Measurements from ENCODE around the gene CYTH1. TPM values are rescaled to one million over a fixed set of nuclear protein-coding genes. Genes with fewer than 3 reads are reported as not detected.

The CYTH1 gene
- total RNA-seq, 1 donor from 2014 or later: 54.7 TPM

DNA sequence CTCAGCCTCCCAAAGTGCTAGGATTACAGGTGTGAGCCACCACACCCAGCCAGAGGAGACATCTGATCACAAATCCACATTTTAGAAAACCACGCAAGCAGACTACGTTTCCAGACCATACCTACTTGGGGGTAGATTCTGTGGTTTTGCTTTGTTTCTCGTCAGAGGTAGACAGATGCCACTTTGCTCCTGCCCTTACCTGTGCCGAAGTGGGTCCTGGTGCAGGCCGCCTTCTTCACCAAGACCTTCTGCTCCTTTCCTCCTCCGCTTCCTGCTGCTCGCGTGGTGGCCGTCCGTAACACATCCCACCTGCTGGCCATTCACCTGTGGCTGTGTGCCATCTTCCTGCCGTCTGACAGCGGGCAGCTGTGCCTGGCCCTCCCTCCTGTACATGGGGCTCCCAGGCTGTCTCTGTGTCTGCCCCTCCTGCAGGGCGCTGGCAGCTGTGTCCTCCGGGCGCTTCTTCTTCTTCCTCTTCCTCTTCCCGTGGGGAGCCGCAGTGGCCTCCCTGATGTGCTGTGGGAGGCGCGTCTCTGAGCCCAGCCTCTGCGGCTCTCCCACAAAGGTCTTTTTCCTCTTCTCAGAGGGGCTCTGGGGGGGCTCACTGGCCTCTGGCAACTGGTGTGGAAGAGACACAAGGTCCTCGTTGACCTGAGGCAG lies 21.2 kb upstream of the CYTH1 start:
- ATAC-seq: no peak

DNA sequence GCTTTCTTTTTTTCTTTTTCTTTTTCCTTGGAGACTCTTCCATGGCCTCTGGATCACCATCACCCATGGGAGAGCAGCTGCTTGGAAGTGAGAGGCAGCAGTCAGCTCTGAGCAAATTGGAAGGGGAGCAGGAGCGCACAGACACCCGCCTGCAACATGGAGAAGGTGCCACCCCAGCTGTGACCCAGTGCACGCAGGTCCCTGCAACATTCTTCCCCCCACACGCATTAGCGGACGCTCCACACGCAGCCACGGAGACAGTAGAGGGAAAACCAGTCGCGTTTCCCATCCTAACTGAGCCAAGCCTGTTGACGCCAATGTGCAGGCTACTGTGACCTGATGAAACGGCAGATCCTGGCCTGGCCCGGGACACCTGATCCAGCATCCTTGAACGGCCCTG lies 20.4 kb upstream of the CYTH1 start:
- no peak for ATAC-seq

DNA sequence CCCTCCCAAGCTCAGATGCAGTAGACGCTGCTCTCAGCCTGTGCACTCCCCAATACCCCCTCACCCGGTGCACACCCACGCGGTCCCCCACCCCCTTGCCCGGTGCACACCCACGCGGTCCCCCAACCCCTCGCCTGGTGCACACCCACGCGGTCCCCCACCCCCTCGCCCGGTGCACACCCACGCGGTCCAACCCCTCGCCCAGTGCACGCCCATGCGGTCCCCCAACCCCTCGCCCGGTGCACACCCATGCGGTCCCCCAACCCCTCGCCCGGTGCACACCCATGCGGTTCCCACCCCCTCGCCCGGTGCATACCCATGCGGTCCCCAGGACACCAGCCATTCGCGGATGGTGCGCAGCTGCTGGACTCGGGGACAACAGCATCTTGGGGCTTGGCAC lies 19.9 kb upstream of the CYTH1 start:
- peak; percentile 2 for ATAC-seq

DNA sequence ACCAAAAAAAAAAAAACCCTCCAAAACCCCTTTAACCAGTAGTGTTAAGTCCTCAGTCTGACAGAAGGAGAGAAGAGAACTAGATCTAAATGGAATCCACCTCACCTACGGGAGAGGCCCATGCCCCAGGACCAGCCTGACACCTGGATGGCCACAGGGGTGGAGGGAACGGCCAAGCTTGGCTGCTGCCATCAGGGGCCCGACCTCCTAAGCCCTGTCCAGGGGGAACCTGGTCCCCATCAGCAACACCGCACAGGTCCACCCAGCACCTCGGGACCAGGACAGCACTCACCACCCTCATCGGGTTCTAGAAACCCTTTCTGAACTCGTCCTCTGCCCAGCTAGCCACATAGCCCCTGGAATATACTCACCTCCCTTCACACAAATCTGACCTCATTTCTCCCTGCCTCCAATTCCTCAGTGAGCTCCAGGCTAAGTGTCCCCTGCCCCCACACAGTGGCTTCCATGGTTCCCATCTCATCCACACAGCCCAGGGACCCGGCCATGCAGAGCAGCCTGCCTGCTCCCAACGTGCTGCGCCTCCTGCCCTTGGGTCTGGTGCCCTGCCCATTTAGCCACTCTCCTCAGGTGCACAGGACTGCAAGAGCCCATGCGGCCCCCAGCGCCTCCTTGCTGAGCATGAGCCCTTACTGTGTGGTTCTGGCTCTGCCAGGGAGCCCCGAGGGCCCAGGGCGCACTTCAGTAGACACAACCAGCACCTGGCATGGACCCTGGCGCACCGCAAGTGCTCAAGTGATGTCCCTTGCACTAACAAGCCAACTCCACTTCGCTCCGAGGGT lies 18.3 kb upstream of the CYTH1 start:
- ATAC-seq: no peak

DNA sequence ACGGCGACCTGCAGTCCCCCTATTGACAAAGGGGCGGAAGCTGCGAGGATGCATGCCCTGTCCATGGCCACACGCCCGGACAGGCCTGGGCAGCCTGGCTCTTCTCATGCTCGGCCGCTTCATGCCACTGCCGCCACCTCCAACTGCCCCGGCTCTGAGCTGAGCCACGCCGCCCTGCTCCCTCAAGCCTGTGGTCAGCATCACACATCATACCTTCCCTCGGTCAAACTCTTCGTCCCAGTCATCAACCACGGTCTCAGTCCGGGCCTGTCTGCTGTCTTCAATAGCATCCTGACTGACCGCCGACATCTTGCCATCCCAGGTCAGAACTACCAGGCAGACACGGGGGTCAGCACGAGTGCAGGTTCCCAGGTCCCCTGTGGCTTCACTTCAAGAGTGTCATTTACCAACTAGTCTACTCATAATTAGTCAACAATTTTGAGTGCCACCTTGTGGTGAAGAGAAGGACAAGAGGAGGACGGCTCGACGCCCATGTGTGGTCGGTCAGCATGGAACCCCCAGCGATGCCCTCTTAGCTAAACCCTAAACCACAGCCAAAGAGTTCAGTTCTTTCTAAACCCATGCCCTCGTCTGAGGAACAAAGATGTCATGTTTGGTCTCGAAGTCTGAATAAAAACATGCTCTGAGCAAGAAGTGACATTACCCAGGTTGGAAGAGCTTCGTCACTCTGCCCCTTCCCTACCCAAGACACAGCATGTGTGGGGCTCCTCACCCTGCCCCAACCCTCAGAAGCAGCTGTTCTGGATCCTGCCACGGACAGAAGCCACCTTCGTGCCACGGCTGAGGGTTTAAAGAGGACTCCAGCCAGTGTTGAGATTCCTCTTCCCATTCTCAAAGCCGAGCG lies 16.9 kb upstream of the CYTH1 start:
- no peak for ATAC-seq

DNA sequence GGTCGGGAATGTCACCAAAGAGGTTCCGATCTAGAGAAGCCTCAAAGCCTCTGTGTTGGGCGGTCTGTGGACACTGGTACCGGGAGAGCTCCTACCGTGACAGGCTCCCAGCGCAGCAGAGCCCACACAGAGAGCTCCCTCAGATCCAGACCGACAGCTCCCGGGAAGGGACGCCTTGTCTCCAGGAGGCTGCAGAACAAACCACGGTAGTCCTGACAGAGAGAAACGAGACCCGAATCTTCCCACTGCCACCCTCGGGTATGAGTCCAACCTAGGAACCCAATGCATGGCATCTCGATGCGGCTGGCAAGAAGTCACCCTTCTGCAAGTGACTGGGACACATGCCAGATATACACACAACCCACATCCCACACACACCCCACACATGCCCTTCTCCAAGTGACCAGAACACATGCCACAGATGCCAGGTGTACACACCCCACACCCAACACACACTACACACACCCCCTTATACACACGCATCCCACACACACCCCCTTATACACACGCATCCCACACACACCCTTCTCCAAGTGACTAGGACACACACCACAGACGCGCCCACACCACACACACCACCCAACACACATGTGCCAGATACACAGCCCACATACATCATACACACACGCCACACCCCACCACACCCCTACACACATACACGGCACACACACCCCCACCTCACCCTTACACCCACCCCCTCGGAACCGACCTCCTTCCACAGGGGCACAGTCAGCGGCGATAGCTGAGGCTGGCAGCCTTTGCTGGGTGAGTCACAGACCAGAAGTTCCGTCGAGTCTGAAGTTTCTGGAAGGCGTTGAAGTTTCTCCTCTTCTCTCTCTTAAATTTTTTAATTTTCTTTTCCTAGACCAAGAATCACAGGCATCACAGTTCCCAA lies 15.9 kb upstream of the CYTH1 start:
- peak; percentile 34 for ATAC-seq

DNA sequence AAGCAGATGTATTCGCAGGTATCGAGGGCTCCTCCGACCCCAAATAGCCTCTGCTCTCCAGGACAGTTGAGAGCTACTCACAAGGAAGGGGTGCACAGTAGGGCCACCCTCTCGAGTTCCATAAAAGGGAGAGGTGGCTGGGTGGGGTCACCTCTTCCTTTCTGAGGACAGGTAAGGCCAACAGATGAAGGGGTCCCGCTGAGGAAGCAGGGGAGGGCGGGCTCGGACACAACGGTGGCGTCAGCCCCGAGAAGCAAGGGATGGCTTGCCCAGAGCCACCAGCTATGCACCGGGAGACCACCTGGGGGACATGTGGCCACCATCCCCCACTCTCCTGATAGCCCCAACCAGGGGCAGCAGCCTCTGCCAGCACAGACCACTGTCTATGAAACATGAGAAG lies 15.1 kb upstream of the CYTH1 start:
- ATAC-seq: no peak

DNA sequence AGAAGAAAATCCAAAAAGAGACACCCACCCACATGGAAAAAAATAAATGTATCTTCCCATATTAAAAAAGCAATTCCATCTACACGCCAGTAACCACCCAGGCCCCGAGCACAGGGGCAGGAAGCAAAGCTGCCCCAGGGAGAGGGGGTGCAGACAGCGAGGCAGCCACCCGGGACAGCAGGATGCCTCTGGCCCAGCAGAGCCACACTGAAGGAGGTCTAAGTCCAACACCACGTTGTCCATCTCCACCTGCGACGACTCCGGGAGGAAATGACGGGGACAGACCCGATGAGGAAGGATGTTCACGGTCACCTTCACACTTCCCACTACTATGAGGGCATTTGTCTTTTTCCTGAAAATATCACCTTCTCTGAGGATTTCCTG lies 14.4 kb upstream of the CYTH1 start:
- ATAC-seq: no peak

DNA sequence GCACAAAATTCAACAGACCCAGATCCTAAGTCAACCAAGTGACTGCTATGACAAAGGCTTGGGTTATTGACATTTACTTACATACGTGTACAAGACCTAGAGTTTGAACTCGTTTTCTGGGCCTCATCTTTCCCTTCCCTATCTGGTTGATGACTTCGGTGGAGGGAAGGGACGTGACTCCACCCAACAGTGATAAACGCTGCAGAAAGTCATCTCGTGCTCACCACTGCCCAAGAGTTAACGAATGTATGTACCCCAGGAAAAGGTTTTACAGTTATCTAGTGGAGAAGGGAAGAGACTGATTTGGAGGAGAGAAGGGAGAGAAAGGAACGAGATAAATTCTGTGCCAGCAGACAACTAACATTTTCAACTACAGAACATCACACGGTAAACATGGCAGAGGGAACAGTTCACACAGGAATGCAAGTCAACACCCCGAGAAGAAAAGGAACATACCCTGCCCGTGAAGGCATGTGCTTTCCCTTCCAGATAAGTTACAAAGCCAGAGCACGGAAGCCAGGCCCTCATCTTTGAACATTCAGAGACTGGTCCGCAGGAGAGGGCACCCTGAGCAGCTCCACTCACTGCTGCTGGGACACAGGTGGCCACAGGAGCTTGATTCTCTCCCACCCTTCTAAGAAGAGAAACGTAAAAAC lies 13.9 kb upstream of the CYTH1 start:
- ATAC-seq: no peak

DNA sequence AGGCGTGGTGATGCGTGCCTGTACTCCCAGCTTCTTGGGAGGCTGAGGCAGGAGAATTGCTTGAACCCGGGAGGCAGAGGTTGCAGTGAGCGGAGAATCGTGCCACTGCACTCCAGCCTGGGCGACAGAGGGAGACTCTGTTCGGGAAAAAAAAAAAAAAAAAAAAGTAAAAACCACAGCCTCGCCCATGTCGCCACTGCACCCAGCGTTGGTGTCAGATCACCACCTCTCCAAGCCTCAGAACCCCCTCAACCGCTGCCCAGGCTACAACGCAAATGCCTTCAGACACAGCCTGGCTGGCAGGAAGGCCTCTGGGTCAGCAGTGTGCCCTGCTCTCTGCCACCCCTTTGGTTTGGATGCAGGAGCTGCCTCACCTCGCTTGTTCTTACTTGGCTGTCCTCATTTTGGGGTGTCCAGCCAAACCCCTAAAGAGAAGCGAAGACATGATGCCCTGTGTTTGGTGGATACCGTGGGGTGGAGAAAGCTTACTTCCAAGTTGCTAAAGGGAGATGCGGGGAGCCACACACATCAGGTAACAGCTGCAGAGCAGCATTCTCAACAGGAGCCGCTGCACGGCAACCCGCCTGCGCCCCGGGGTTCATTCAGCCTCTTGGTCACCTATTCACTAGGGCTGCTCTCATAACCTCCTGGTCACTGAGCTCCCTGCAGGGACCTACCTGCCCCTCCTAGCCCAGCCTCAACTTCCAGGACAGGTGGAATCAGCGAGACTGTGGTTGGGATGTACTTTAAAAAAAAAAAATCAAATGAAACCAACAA lies 13.0 kb upstream of the CYTH1 start:
- no peak for ATAC-seq

DNA sequence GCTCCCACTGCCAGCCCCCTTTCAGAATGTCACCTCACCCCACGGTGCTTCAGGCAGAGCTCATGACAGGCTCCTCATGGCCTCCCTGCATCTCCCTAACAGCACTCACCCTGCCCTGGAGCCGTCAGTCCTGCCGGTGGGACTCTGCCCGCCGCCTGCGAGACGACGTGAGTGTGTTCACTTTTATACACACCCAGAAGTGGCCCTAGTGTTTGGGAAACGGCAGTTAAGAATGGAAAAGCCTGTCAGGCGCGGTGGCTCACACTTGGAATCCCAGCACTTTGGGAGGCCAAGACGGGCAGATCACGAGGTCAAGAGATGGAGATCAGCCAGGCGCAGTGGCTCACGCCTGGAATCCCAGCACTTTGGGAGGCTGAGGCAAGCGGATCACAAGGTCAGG lies 12.3 kb upstream of the CYTH1 start:
- no peak for ATAC-seq

DNA sequence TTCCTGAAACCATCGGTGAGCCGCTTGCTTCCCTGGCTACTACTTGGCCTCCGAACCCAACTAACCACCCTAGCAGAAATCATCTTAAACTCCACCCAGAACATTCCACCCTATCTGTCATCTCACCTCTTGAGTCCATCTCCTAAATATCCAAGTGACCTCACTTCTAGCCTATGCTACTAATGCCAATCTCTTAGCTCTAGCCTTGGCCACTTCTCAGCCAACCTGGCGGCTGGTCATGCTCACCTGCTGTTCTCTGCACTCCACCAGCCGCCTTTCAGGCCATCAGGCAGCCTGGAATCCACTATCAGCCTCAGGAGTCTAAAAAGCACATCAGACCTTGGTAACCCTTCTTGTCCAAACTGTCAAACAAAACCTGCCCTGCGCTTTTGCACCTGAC lies 11.9 kb upstream of the CYTH1 start:
- no peak for ATAC-seq

DNA sequence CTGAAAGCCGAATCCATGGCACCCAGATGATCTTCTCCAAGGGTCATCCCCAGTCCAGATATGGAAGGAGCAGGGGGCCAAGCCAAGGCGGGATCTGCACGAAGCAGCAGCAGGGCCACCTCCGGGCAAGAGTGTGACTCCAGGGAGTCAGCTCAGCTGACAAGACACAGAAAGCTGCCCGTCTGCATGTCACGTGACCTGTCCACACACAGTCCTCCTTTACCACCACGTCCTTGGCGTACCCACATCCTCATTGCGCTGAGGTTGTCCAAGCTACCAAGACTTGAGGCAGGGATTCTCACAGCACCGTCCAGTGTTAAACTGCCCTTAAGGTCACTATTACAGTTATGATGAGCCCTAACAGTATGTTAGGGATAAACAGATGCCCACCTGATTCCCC lies 11.3 kb upstream of the CYTH1 start:
- no peak for ATAC-seq

DNA sequence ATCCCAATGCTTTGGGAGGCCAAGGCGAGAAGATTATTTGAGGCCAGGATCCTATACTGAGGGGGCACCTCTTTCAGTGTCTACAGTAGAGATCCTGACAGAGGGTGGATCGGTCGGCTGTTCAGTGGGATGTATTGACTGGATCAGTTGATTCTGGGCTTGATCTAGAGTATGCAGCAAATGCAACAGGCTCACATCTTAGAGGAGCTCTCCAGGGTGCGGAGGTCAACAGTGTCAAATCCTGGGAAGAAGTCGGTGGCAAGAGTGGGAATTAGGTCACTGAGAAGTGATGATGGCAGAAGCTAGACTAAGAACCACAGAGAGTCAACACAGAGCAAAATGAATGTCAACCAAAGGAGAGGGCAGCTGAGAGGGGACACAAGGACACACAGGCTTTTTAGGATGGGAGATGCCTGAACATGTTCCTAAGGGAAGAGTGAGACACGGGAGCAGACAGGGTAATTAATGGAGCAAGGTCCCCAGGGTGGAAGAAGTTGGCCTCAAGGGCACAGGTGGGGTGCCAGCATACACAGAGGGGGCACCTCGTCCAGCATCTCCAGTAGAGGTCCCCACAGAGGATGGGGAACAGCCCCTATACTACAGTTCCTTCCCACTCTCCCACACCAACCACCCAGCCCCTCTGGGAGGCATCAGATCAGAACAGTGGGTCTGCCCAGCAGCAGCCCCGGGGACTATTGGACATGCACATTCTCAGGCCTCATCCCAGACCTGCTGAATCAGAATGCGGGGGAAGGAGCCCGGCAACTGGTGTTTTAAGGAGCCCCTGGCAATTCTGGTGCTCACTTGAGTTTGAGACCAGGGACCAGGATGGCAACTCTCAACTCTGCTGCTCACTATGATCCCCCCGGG lies 10.0 kb upstream of the CYTH1 start:
- no peak for ATAC-seq

DNA sequence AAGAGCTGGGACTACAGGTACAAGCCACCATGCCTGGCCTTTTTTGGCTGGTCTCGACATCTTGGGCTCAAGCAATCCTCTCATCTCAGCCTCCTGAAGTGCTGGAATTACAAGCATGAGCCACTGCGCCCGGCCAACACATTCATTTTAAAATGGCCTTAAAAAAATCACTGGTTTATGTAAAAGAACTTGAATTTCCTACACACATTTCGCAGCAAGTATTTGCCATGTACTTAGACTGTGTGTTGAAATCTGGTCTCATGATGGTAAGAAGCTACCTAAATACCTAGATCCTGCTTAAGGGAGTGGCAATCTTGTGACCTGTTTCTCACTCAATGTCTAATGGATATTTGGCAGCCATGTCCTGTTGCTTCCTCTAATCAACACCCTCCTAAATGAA lies 8.5 kb upstream of the CYTH1 start:
- peak; percentile 60 for ATAC-seq

DNA sequence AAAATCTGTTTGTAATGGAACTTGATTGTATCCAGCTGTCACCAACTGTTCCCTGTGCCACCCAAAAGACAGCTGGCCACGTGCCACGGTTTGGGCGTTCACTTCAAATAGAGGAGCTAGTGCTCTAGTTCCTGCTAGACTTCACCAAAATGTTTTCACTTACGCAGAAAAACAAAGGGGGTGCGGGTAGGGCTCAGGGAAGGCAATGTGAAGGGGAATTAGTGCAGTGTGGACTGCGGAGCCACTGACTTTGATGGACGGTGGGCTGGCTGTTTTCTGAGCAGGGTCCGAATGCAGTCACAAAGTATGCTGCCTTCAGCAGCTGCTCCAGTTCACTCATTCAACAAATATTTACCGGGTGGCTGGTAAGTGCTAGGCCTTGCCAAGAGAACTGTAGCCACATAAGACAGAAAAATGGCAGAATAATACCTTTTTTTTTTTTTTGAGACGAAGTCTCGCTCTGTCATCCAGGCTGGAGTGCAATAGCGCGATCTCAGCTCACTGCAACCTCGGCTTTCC lies 7.6 kb upstream of the CYTH1 start:
- peak; percentile 5 for ATAC-seq

DNA sequence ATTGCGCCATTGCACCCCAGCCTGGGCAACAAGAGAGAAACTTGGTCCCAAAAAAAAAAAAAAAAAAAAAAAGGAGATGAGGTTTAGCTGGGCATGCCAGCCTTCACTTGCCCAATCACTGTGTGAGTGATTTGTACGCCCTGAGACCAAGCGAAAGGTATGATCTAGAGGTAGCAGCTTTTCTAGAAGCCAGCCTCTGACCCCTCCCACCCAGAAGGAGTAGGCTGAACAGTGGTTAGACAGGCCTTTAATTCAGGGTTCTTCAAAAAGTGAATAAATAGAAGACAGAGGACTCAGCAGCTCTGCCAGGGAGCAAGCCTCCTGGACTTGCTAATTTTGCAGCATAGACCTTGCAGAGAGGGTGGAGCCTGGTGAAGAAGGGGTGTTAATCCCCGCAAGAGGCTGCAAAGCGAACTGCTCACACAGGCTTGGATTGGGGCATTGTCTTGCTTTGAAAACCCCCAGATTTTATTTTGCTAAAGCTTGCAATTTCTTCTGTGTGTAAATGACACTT lies 7.1 kb upstream of the CYTH1 start:
- ATAC-seq: peak; percentile 62

DNA sequence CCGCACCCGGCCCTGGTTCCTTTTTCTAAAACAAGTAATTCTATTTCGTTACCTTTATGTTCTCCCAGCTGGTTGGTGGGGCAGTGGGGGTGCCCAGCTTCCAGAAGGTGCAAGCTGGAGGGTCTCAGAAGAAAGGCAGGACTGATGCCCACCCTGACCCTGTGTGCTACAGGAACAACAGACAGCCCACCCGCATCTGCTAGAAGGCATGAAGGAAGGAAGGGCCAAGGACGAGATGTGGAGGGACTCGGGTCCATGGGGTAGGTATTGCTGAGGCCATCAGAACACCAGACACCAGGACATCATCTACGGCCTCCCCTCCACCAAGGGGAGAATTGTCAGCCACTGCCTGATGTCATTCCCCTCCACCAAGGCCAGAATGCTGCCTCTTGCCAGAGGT lies 6.4 kb upstream of the CYTH1 start:
- ATAC-seq: no peak

DNA sequence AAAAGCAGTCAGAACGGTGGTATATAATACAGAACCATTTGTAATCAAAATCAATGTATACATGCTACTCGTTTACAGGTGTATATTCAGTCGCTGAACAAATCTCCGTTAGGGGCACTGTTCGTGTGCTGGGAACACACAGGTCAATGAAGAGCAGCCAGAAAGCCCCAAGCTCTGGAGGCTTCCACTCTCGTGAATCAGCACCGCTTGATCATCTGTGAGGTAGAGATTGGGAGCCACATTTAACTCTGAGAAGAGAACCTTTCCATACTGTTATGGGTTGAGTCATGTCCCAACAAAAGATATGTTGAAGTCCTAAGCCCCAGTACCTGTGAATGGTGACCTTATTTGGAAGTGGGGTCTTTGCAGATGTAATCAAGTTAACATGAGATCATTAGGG lies 5.4 kb upstream of the CYTH1 start:
- peak; percentile 48 for ATAC-seq

DNA sequence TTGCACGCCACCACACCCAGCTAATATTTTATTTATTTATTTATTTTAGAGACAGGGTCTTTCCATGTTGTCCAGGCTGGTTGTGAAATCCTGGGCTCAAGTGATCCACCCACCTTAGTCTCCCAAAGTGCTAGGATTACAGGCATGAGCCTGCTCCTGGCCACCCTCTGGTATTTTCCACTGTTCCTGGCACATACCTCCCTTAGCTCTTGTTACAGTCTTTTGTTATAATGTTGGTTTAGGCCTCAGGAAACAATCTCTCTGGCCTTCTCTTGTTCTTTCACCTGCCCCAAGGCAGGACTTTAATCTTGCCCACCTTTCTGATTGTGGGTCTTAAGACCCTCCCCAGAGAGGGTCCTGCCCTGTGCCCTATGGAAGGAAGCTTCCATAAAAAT lies 3.6 kb upstream of the CYTH1 start:
- no peak for ATAC-seq
